Liver (tissue), 9 donors: ENCODE data around the gene ELAC2. TPM values are rescaled to one million over a fixed set of nuclear protein-coding genes. Genes with fewer than 3 reads are reported as not detected.

Experiments used
- DNase-seq: peaks from one replicate; pipeline ENCODE4 v3.0.0-alpha.2; 2017; ENCODE audit warnings: low spot score
- H3K27ac ChIP-seq, 2 donors: one replicate each; pipeline ENCODE4 v1.7.0; 2013; ENCODE audit warnings: inconsistent platforms in 2 of 2, low read length in 2 of 2, control low read depth in 1 of 2, low read depth in 1 of 2, mild to moderate bottlenecking in 1 of 2
- H3K27me3 ChIP-seq, 4 donors: one replicate each; pipeline versions ENCODE4 v1.6.1 to v1.7.0; 2013; ENCODE audit warnings: low read length in 3 of 4, inconsistent platforms in 1 of 4, mild to moderate bottlenecking in 1 of 4, moderate library complexity in 1 of 4; ENCODE audit not compliant: control insufficient read depth in 4 of 4, insufficient read depth in 4 of 4
- H3K36me3 ChIP-seq, 4 donors: one replicate each; pipeline versions ENCODE4 v1.6.1 to v1.7.0; 2013; ENCODE audit warnings: low read length in 3 of 4, mild to moderate bottlenecking in 3 of 4, low read depth in 1 of 4, moderate library complexity in 1 of 4; ENCODE audit not compliant: control insufficient read depth in 4 of 4, insufficient read depth in 3 of 4
- H3K4me1 ChIP-seq, 4 donors: one replicate each; pipeline versions ENCODE4 v1.6.1 to v1.7.0; 2013; ENCODE audit warnings: low read length in 3 of 4, mild to moderate bottlenecking in 3 of 4, moderate library complexity in 1 of 4; ENCODE audit not compliant: control insufficient read depth in 4 of 4, insufficient read depth in 4 of 4
- H3K4me3 ChIP-seq, 3 donors: one replicate each; pipeline versions ENCODE4 v1.6.1 to v1.7.0; 2013; ENCODE audit warnings: low read length in 3 of 3, control low read depth in 1 of 3, low read depth in 1 of 3, mild to moderate bottlenecking in 1 of 3
- H3K9ac ChIP-seq, 2 donors: one replicate each; pipeline ENCODE4 v1.7.0; 2013; ENCODE audit warnings: low read length in 2 of 2, mild to moderate bottlenecking in 2 of 2, moderate library complexity in 2 of 2, control low read depth in 1 of 2, low read depth in 1 of 2
- H3K9me3 ChIP-seq, 4 donors: one replicate each; pipeline versions ENCODE4 v1.6.1 to v1.7.0; 2013; ENCODE audit warnings: low read length in 3 of 4; ENCODE audit not compliant: control insufficient read depth in 4 of 4
- ATF3 ChIP-seq: IDR thresholded peaks from 2 replicates; pipeline ENCODE4 v1.6.1; 2016; ENCODE audit warnings: antibody characterized with exemption
- CTCF ChIP-seq: fragments of 150-350 bp; IDR thresholded peaks from 2 replicates; pipeline ENCODE4 v1.5.1; 2017; ENCODE audit warnings: improper control_type of control experiment, low read depth, low read length; ENCODE audit not compliant: missing input control
- EGR1 ChIP-seq, 2 donors: IDR thresholded peaks; 2 replicates each; pipeline ENCODE4 v1.6.1; 2016 to 2018; ENCODE audit warnings: antibody characterized with exemption in 2 of 2, low read depth in 2 of 2
- FOXA1 ChIP-seq: IDR thresholded peaks from 2 replicates; pipeline ENCODE4 v1.6.1; 2016; ENCODE audit warnings: antibody characterized with exemption
- FOXA2 ChIP-seq: IDR thresholded peaks from 2 replicates; pipeline ENCODE4 v1.6.1; 2016; ENCODE audit warnings: antibody characterized with exemption
- GABPA ChIP-seq, 2 donors: IDR thresholded peaks in 1 of 2; conservative IDR thresholded peaks in 1 of 2; 2 replicates each; pipeline ENCODE4 v1.6.1; 2016; ENCODE audit warnings: antibody characterized with exemption in 2 of 2, mild to moderate bottlenecking in 1 of 2, moderate library complexity in 1 of 2
- HNF4A ChIP-seq, 2 donors: conservative IDR thresholded peaks; 2 replicates each; pipeline ENCODE4 v1.6.1; 2016; ENCODE audit warnings: antibody characterized with exemption in 2 of 2, mild to moderate bottlenecking in 2 of 2
- HNF4G ChIP-seq: IDR thresholded peaks from 2 replicates; pipeline ENCODE4 v1.6.1; 2016; ENCODE audit warnings: antibody characterized with exemption
- JUND ChIP-seq, 2 donors: IDR thresholded peaks; 2 replicates each; pipeline ENCODE4 v1.6.1; 2016; ENCODE audit warnings: antibody characterized with exemption in 2 of 2
- MAX ChIP-seq: IDR thresholded peaks from 2 replicates; pipeline ENCODE4 v1.6.1; 2016; ENCODE audit warnings: antibody characterized with exemption
- RAD21 ChIP-seq, 2 donors: IDR thresholded peaks; 2 replicates each; pipeline ENCODE4 v1.6.1; 2016; ENCODE audit warnings: antibody characterized with exemption in 2 of 2, mild to moderate bottlenecking in 2 of 2
- REST ChIP-seq: IDR thresholded peaks from 2 replicates; pipeline ENCODE4 v1.6.1; 2016; ENCODE audit warnings: antibody characterized with exemption, mild to moderate bottlenecking
- SP1 ChIP-seq: IDR thresholded peaks from 2 replicates; pipeline ENCODE4 v1.6.1; 2018; ENCODE audit warnings: antibody characterized with exemption, mild to moderate bottlenecking
- TAF1 ChIP-seq: conservative IDR thresholded peaks from 2 replicates; pipeline ENCODE4 v1.6.1; 2016; ENCODE audit warnings: antibody characterized with exemption, mild to moderate bottlenecking
- YY1 ChIP-seq: IDR thresholded peaks from 2 replicates; pipeline ENCODE4 v1.6.1; 2016; ENCODE audit warnings: antibody characterized with exemption, mild to moderate bottlenecking
- ZBTB33 ChIP-seq: IDR thresholded peaks from 2 replicates; pipeline ENCODE4 v1.6.1; 2016; ENCODE audit warnings: antibody characterized with exemption
- WGBS: extraction: QIAGEN DNeasy Blood & Tissue Kit; methylation state at CpG from one replicate; pipeline ENCODE4 v1.1.7; 2013; 5-methylcytosine and 5-hydroxymethylcytosine counted together
- polyA plus RNA-seq, 2 donors: library from polyadenylated mRNA; stranded (reverse) in 1 of 2; unstranded in 1 of 2; fragments of 200-250 nt in 1 of 2; fragments of >200 nt in 1 of 2; fragmentation: Nextera tagmentation in 1 of 2; extraction: Ambion mirVana in 1 of 2; gene quantifications; one replicate each; pipeline versions ENCODE4 v1.2.1 to v1.2.3, GENCODE V29; 2013 to 2015
- total RNA-seq, 2 donors: library from RNA; depleted of rRNA; stranded (reverse); fragments of >200 nt; gene quantifications; one replicate each; pipeline ENCODE4 v1.2.3, GENCODE V29; 2014
- donor health status: healthy.
- donor health status: healthy.
- donor health status: healthy.
- donor health status: healthy.
- donor health status: healthy.

ELAC2 gene
- total and polyA plus RNA-seq, 4 donors = 26.5 to 54.1 (median 36.2) TPM

- TF ChIP-seq ZBTB33 (no peak), TAF1 (no peak), JUND (IDR thresholded peaks at IDR 0.05) (no peak), EGR1 (IDR thresholded peaks at IDR 0.05; ENCODE audit: low read depth in 2 of 2) (no peak), SP1 (no peak)
These were observed 19.0 kb downstream of the ELAC2 start (continued) for GRCh38 chr17:12998874-12999273.

GRCh38 chr17:12998461-12998860 lies 19.4 kb downstream of the ELAC2 start:
- peaks cover 0 to 11% (median 0%) of the 10 kb centered on the region in 4 donors for H3K4me1 ChIP-seq
- no peak overlapping the region for H3K4me3 ChIP-seq
- WGBS = 95% methylated on average over 8 of the region's 8 CpGs
- H3K27me3 ChIP-seq = no peaks in the 10 kb centered on the region
- peaks cover 30 to 81% (median 78%) of the 10 kb centered on the region in 4 donors for H3K36me3 ChIP-seq
- H3K9me3 ChIP-seq = no peaks in the 10 kb centered on the region
- DNase-seq = no peak
- no peak overlapping the region for H3K27ac ChIP-seq
- TF ChIP-seq ATF3 (no peak), RAD21 (IDR thresholded peaks at IDR 0.05) (no peak), FOXA1 (no peak), CTCF (no peak), EGR1 (IDR thresholded peaks at IDR 0.05; ENCODE audit: low read depth in 2 of 2) (no peak), MAX (no peak), ZBTB33 (no peak), HNF4A (conservative IDR thresholded peaks at IDR 0.05) (no peak), FOXA2 (no peak), YY1 (no peak), HNF4G (no peak)
- H3K9ac ChIP-seq = no peak overlapping the region

- H3K27ac ChIP-seq = no peak overlapping the region
- H3K27me3 ChIP-seq = no peaks in the 10 kb centered on the region
- TF ChIP-seq MAX (no peak), ATF3 (no peak), FOXA1 (no peak), HNF4G (no peak), YY1 (no peak), GABPA (IDR thresholded peaks at IDR 0.05 in 1 of 2, conservative IDR thresholded peaks at IDR 0.05 in 1 of 2) (no peak), SP1 (no peak), RAD21 (IDR thresholded peaks at IDR 0.05) (no peak), REST (no peak)
- WGBS = 83% methylated on average over 5 of the region's 5 CpGs
- H3K9ac ChIP-seq = no peak overlapping the region
- H3K36me3 ChIP-seq = peaks cover 31 to 87% (median 80%) of the 10 kb centered on the region in 4 donors
- H3K4me3 ChIP-seq = no peak overlapping the region
- no peak for DNase-seq
- H3K4me1 ChIP-seq = peaks cover 0 to 5% (median under 1%) of the 10 kb centered on the region in 4 donors
- no peaks in the 10 kb centered on the region for H3K9me3 ChIP-seq
These were observed 20.9 kb downstream of the ELAC2 start for GRCh38 chr17:12996941-12997340.
